Transverse colon (tissue), 4 donors: Measurements from ENCODE around the gene NUP93.

Source experiments
- EP300 ChIP-seq: sonication (generic); formaldehyde crosslinking; IDR thresholded peaks from one replicate; pipeline ENCODE4 v1.6.1; 2017; ENCODE audit warnings: antibody characterized with exemption, low read depth
- POLR2A ChIP-seq: fragments of 450-650 bp; IDR thresholded peaks from one replicate; pipeline ENCODE4 v1.6.1; 2016; ENCODE audit warnings: antibody characterized with exemption, mild to moderate bottlenecking, moderate library complexity
- POLR2AphosphoS5 ChIP-seq, 3 donors: sonication (generic); formaldehyde crosslinking; IDR thresholded peaks; one replicate each; pipeline ENCODE4 v1.6.1; 2016; ENCODE audit warnings: antibody characterized with exemption in 3 of 3
- TF ChIP-seq, protein P1 (sequence below), 5 experiments: fragments of 200-600 bp in 3 of 5; fragments of 450-650 bp in 2 of 5; sonication (generic) in 3 of 5; IDR thresholded peaks; 1 replicate in 2 of 5; 2 replicates in 3 of 5; pipeline ENCODE4 v1.5.1; 2016 to 2017; ENCODE audit warnings: antibody characterized with exemption in 5 of 5, inconsistent platforms in 3 of 5, mild to moderate bottlenecking in 2 of 5, moderate library complexity in 1 of 5

DNA sequence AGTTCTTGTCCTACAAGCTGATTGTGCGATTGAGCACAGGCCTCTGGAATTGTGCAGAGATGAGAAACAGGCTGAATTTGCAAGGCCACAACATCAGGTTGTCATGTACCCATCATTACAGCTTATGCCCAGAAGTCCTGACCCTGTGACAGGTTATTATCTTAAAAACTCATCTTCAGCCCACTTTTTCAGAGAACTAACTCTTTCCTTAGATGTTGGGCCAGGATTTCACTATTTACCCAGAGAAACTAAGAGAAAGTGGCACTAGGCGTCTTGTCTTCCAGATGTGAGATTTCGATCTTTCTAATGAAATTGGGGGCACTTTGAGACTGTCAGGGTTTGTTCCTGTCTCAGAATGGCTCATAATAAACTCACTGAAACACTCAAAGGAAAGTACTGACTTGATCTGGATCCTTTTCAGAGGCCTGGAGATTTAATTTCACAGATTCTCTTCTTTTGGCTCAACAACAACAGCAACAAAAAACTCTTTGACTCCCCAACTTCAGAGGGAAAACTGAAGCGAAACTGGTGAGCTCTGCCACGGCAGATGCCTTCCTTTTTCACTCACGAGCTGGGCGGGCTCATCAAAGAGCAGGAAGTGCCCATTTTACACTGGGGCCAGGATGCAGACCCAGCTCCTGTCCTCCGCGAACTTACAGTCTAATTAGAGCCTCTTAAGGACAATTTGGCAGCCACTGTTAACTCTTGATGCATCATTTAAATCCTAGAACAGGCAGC lies 117.4 kb downstream of the NUP93 start:
- TF ChIP-seq, protein P1, sequence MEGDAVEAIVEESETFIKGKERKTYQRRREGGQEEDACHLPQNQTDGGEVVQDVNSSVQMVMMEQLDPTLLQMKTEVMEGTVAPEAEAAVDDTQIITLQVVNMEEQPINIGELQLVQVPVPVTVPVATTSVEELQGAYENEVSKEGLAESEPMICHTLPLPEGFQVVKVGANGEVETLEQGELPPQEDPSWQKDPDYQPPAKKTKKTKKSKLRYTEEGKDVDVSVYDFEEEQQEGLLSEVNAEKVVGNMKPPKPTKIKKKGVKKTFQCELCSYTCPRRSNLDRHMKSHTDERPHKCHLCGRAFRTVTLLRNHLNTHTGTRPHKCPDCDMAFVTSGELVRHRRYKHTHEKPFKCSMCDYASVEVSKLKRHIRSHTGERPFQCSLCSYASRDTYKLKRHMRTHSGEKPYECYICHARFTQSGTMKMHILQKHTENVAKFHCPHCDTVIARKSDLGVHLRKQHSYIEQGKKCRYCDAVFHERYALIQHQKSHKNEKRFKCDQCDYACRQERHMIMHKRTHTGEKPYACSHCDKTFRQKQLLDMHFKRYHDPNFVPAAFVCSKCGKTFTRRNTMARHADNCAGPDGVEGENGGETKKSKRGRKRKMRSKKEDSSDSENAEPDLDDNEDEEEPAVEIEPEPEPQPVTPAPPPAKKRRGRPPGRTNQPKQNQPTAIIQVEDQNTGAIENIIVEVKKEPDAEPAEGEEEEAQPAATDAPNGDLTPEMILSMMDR (IDR thresholded peaks at IDR 0.05): no peak
- TF ChIP-seq EP300 (no peak), POLR2AphosphoS5 (IDR thresholded peaks at IDR 0.05) (no peak), POLR2A (no peak)
